ENCODE data around the gene SNX27.

The SNX27 gene

GRCh38 chr1:151583796-151584195 lies 28.1 kb upstream of the SNX27 start:
- no peak for DNase-seq (ENCODE audit: low read depth)
- no peak for TF ChIP-seq CTCF (IDR thresholded peaks at IDR 0.05; ENCODE audit: low read length, missing control alignments)
- no peak overlapping the region for H3K4me3 ChIP-seq (replicated peaks; ENCODE audit: low read depth, low read length)

- no peak overlapping the region for H3K4me3 ChIP-seq (replicated peaks; ENCODE audit: low read depth, low read length)
- no peak for DNase-seq (ENCODE audit: low read depth)
- TF ChIP-seq CTCF (IDR thresholded peaks at IDR 0.05; ENCODE audit: low read length, missing control alignments) = no peak
Measured at GRCh38 chr1:151584278-151584677, 27.6 kb upstream of the SNX27 start.

GRCh38 chr1:151584780-151585179 lies 27.1 kb upstream of the SNX27 start:
- DNase-seq (ENCODE audit: low read depth) = no peak
- no peak overlapping the region for H3K4me3 ChIP-seq (replicated peaks; ENCODE audit: low read depth, low read length)
- TF ChIP-seq CTCF (IDR thresholded peaks at IDR 0.05; ENCODE audit: low read length, missing control alignments) = no peak

GRCh38 chr1:151585622-151586021 lies 26.2 kb upstream of the SNX27 start:
- DNase-seq (ENCODE audit: low read depth) = peak; percentile 43
- TF ChIP-seq CTCF (IDR thresholded peaks at IDR 0.05; ENCODE audit: low read length, missing control alignments) = no peak
- H3K4me3 ChIP-seq (replicated peaks; ENCODE audit: low read depth, low read length) = no peak overlapping the region

- no peak for TF ChIP-seq CTCF (IDR thresholded peaks at IDR 0.05; ENCODE audit: low read length, missing control alignments)
- H3K4me3 ChIP-seq (replicated peaks; ENCODE audit: low read depth, low read length) = no peak overlapping the region
- DNase-seq (ENCODE audit: low read depth) = no peak
Measured at GRCh38 chr1:151590961-151591360, 20.9 kb upstream of the SNX27 start.

GRCh38 chr1:151593730-151594129 lies 18.1 kb upstream of the SNX27 start:
- no peak overlapping the region for H3K4me3 ChIP-seq (replicated peaks; ENCODE audit: low read depth, low read length)
- TF ChIP-seq CTCF (IDR thresholded peaks at IDR 0.05; ENCODE audit: low read length, missing control alignments) = no peak
- no peak for DNase-seq (ENCODE audit: low read depth)

- peak; percentile 94 for TF ChIP-seq CTCF (IDR thresholded peaks at IDR 0.05; ENCODE audit: low read length, missing control alignments)
- H3K4me3 ChIP-seq (replicated peaks; ENCODE audit: low read depth, low read length) = no peak overlapping the region
- DNase-seq (ENCODE audit: low read depth) = peak; percentile 53
Measured at GRCh38 chr1:151594143-151594625, 17.7 kb upstream of the SNX27 start.
